Activated T-cell treated with anti-CD3 and anti-CD28 coated beads, Interleukin-2, amount 50 U/mL, for 72 hours (primary cell): ENCODE results near the gene MEGF9. TPM values are rescaled to one million over a fixed set of nuclear protein-coding genes. Genes with fewer than 3 reads are reported as not detected.
A peak's percentile ranks its signal among the peaks of the same experiment; 100 is the strongest.

ENCODE experiments used
- ATAC-seq, 2 donors: fragments of 150-1000 bp; cut with Tn5 transposase; replicated peaks in 1 of 2; 2 replicates each; pipeline ENCODE4 v1.10.0; 2021; ENCODE audit warnings: moderate library complexity in 2 of 2, mild to moderate bottlenecking in 1 of 2
- DNase-seq, 2 donors: peaks; one replicate each; pipeline ENCODE4 v3.0.0; 2021 to 2022; ENCODE audit warnings: mixed read lengths in 1 of 2
- H3K27ac Mint-ChIP-seq: one replicate; pipeline ENCODE4 v1.8.0; 2022; ENCODE audit warnings: mild to moderate bottlenecking, moderate library complexity, mixed read lengths
- H3K27me3 Mint-ChIP-seq: one replicate; pipeline ENCODE4 v1.8.0; 2022; ENCODE audit warnings: low read depth, mixed read lengths
- H3K36me3 Mint-ChIP-seq, 2 donors: one replicate each; pipeline ENCODE4 v1.8.0; 2022; ENCODE audit warnings: mixed read lengths in 2 of 2, mild to moderate bottlenecking in 1 of 2; ENCODE audit not compliant: insufficient read depth in 2 of 2
- H3K4me1 Mint-ChIP-seq: one replicate; pipeline ENCODE4 v1.8.0; 2022; ENCODE audit warnings: low read depth, mixed read lengths
- H3K4me3 Mint-ChIP-seq, 2 donors: one replicate each; pipeline ENCODE4 v1.8.0; 2022; ENCODE audit warnings: mild to moderate bottlenecking in 2 of 2, mixed read lengths in 2 of 2, moderate library complexity in 2 of 2
- H3K9me3 Mint-ChIP-seq, 2 donors: one replicate each; pipeline ENCODE4 v1.8.0; 2022; ENCODE audit warnings: mixed read lengths in 2 of 2
- total RNA-seq, 2 donors: library from RNA; stranded (reverse); gene quantifications; one replicate each; pipeline ENCODE4 v1.2.3, GENCODE V29; 2022

Gene MEGF9
- total RNA-seq, 2 donors from 2014 or later: 5.5 to 7.4 TPM

GRCh38 chr9:120616966-120617935 lies 97.0 kb downstream of the MEGF9 start:
- ATAC-seq: peak; percentile 32 to 40
- Mint-ChIP-seq H3K27me3 (no peaks in the 10 kb centered on the region), H3K9me3 (no peaks in the 10 kb centered on the region), H3K27ac (peak overlapping the region; percentile 41), H3K36me3 (no peaks in the 10 kb centered on the region), H3K4me1 (peaks cover 14% of the 10 kb centered on the region), H3K4me3 (no peak overlapping the region)
- DNase-seq: no peak

GRCh38 chr9:120612218-120612617 lies 102.1 kb downstream of the MEGF9 start:
- ATAC-seq: no peak
- H3K36me3 Mint-ChIP-seq: no peaks in the 10 kb centered on the region

GRCh38 chr9:120611690-120612068 lies 102.6 kb downstream of the MEGF9 start:
- no peaks in the 10 kb centered on the region for H3K36me3 Mint-ChIP-seq

More at GRCh38 chr9:120612218-120612617, 102.1 kb downstream of the MEGF9 start:
- no peak for DNase-seq
- Mint-ChIP-seq H3K4me3 (no peak overlapping the region), H3K4me1 (peaks cover under 1% of the 10 kb centered on the region), H3K9me3 (no peaks in the 10 kb centered on the region), H3K27ac (no peak overlapping the region), H3K27me3 (no peaks in the 10 kb centered on the region)

GRCh38 chr9:120610975-120611689 lies 103.1 kb downstream of the MEGF9 start:
- ATAC-seq: no peak
- Mint-ChIP-seq H3K36me3 (no peaks in the 10 kb centered on the region), H3K27ac (no peak overlapping the region), H3K4me1 (no peaks in the 10 kb centered on the region), H3K27me3 (no peaks in the 10 kb centered on the region), H3K4me3 (no peak overlapping the region), H3K9me3 (no peaks in the 10 kb centered on the region)
- DNase-seq: no peak

More at GRCh38 chr9:120611690-120612068, 102.6 kb downstream of the MEGF9 start:
- ATAC-seq: no peak
- Mint-ChIP-seq H3K4me1 (no peaks in the 10 kb centered on the region), H3K27ac (no peak overlapping the region), H3K4me3 (no peak overlapping the region), H3K9me3 (no peaks in the 10 kb centered on the region), H3K27me3 (no peaks in the 10 kb centered on the region)
- no peak for DNase-seq

- no peaks in the 10 kb centered on the region for H3K27me3 Mint-ChIP-seq
- no peak overlapping the region for H3K27ac Mint-ChIP-seq
- no peaks in the 10 kb centered on the region for H3K9me3 Mint-ChIP-seq
- DNase-seq: no peak
- H3K36me3 Mint-ChIP-seq: no peaks in the 10 kb centered on the region
- no peak for ATAC-seq
- H3K4me1 Mint-ChIP-seq: no peaks in the 10 kb centered on the region
- H3K4me3 Mint-ChIP-seq: no peak overlapping the region
These were observed 104.6 kb downstream of the MEGF9 start for GRCh38 chr9:120609636-120610035.

GRCh38 chr9:120608421-120608820 lies 105.8 kb downstream of the MEGF9 start:
- H3K27ac Mint-ChIP-seq: no peak overlapping the region
- H3K9me3 Mint-ChIP-seq: no peaks in the 10 kb centered on the region
- H3K4me3 Mint-ChIP-seq: no peak overlapping the region
- no peaks in the 10 kb centered on the region for H3K4me1 Mint-ChIP-seq
- ATAC-seq: no peak
- H3K36me3 Mint-ChIP-seq: no peaks in the 10 kb centered on the region
- no peak for DNase-seq
- H3K27me3 Mint-ChIP-seq: no peaks in the 10 kb centered on the region

- Mint-ChIP-seq H3K9me3 (no peaks in the 10 kb centered on the region), H3K27me3 (no peaks in the 10 kb centered on the region), H3K4me1 (no peaks in the 10 kb centered on the region), H3K27ac (no peak overlapping the region), H3K4me3 (no peak overlapping the region), H3K36me3 (no peaks in the 10 kb centered on the region)
- ATAC-seq (no peak), DNase-seq (no peak)
These were observed 110.7 kb downstream of the MEGF9 start for GRCh38 chr9:120603591-120603990.

- no peak for ATAC-seq
- no peaks in the 10 kb centered on the region for H3K9me3 Mint-ChIP-seq
- no peak for DNase-seq
These were observed 111.3 kb downstream of the MEGF9 start for GRCh38 chr9:120603010-120603409.

GRCh38 chr9:120593955-120594277 lies 120.4 kb downstream of the MEGF9 start:
- ATAC-seq: no peak
- no peak overlapping the region for H3K27ac Mint-ChIP-seq

More at GRCh38 chr9:120603010-120603409, 111.3 kb downstream of the MEGF9 start:
- no peak overlapping the region for H3K4me3 Mint-ChIP-seq
- H3K27me3 Mint-ChIP-seq: no peaks in the 10 kb centered on the region
- H3K27ac Mint-ChIP-seq: no peak overlapping the region
- H3K4me1 Mint-ChIP-seq: no peaks in the 10 kb centered on the region
- no peaks in the 10 kb centered on the region for H3K36me3 Mint-ChIP-seq

GRCh38 chr9:120593250-120593954 lies 120.9 kb downstream of the MEGF9 start:
- Mint-ChIP-seq H3K4me1 (no peaks in the 10 kb centered on the region), H3K27me3 (no peaks in the 10 kb centered on the region), H3K4me3 (no peak overlapping the region), H3K9me3 (no peaks in the 10 kb centered on the region), H3K27ac (no peak overlapping the region), H3K36me3 (no peaks in the 10 kb centered on the region)
- ATAC-seq (no peak), DNase-seq (no peak)

More at GRCh38 chr9:120593955-120594277, 120.4 kb downstream of the MEGF9 start:
- Mint-ChIP-seq H3K4me1 (no peaks in the 10 kb centered on the region), H3K27me3 (no peaks in the 10 kb centered on the region), H3K9me3 (no peaks in the 10 kb centered on the region), H3K4me3 (no peak overlapping the region), H3K36me3 (no peaks in the 10 kb centered on the region)
- DNase-seq: no peak

- Mint-ChIP-seq H3K27ac (no peak overlapping the region), H3K9me3 (no peaks in the 10 kb centered on the region), H3K4me1 (no peaks in the 10 kb centered on the region), H3K36me3 (no peaks in the 10 kb centered on the region), H3K4me3 (no peak overlapping the region), H3K27me3 (no peaks in the 10 kb centered on the region)
- ATAC-seq (no peak), DNase-seq (no peak)
These were observed 122.1 kb downstream of the MEGF9 start for GRCh38 chr9:120592210-120592609.

GRCh38 chr9:120587328-120587727 lies 126.9 kb downstream of the MEGF9 start:
- Mint-ChIP-seq H3K27ac (no peak overlapping the region), H3K36me3 (no peaks in the 10 kb centered on the region), H3K4me1 (no peaks in the 10 kb centered on the region), H3K27me3 (no peaks in the 10 kb centered on the region), H3K9me3 (no peaks in the 10 kb centered on the region), H3K4me3 (no peak overlapping the region)
- no peak for ATAC-seq
- no peak for DNase-seq

GRCh38 chr9:120583958-120584369 lies 130.3 kb downstream of the MEGF9 start:
- H3K27ac Mint-ChIP-seq: no peak overlapping the region
- peaks cover 2 to 3% of the 10 kb centered on the region in 2 donors for H3K36me3 Mint-ChIP-seq
- no peaks in the 10 kb centered on the region for H3K27me3 Mint-ChIP-seq
- ATAC-seq (no peak), DNase-seq (peak in 1 of 2 donors; percentile 16)
- H3K9me3 Mint-ChIP-seq: no peaks in the 10 kb centered on the region
- no peak overlapping the region for H3K4me3 Mint-ChIP-seq
- H3K4me1 Mint-ChIP-seq: peaks cover 19% of the 10 kb centered on the region
